ENCODE data around the gene LYPD6.

The LYPD6 gene

GRCh38 chr2:149410701-149411484 is 80.5 kb downstream of the LYPD6 start:
- no peak for DNase-seq

- no peak for DNase-seq
These were observed 83.1 kb downstream of the LYPD6 start for GRCh38 chr2:149413487-149413886.

- DNase-seq, result no peak
These were observed 84.7 kb downstream of the LYPD6 start for GRCh38 chr2:149415086-149415485.

GRCh38 chr2:149418065-149418464 is 87.7 kb downstream of the LYPD6 start:
- DNase-seq, result no peak

GRCh38 chr2:149420053-149420963 is 89.9 kb downstream of the LYPD6 start:
- no peak for DNase-seq

- no peak for DNase-seq
These were observed 91.4 kb downstream of the LYPD6 start for GRCh38 chr2:149421791-149422190.

- DNase-seq, result no peak
These were observed 92.1 kb downstream of the LYPD6 start for GRCh38 chr2:149422337-149422990.

- DNase-seq, result no peak
These were observed 92.6 kb downstream of the LYPD6 start for GRCh38 chr2:149422991-149423338.

- DNase-seq, result no peak
These were observed 93.2 kb downstream of the LYPD6 start for GRCh38 chr2:149423630-149424029.

- DNase-seq, result no peak
These were observed 97.0 kb downstream of the LYPD6 start for GRCh38 chr2:149427387-149427786.

- no peak for DNase-seq
These were observed 98.4 kb downstream of the LYPD6 start for GRCh38 chr2:149428783-149429182.

GRCh38 chr2:149430743-149431736 is 100.7 kb downstream of the LYPD6 start:
- DNase-seq, result no peak

- DNase-seq, result no peak
These were observed 108.1 kb downstream of the LYPD6 start for GRCh38 chr2:149438330-149438960.

- no peak for DNase-seq
These were observed 110.9 kb downstream of the LYPD6 start for GRCh38 chr2:149441255-149441654.

GRCh38 chr2:149442346-149442745 is 112.0 kb downstream of the LYPD6 start:
- DNase-seq, result no peak

- no peak for DNase-seq
These were observed 112.8 kb downstream of the LYPD6 start for GRCh38 chr2:149443150-149443549.

GRCh38 chr2:149446748-149447147 is 116.4 kb downstream of the LYPD6 start:
- no peak for DNase-seq

GRCh38 chr2:149448315-149448714 is 117.9 kb downstream of the LYPD6 start:
- no peak for DNase-seq

- no peak for DNase-seq
These were observed 118.6 kb downstream of the LYPD6 start for GRCh38 chr2:149449017-149449416.

GRCh38 chr2:149451417-149452165 is 121.2 kb downstream of the LYPD6 start:
- no peak for DNase-seq

- no peak for DNase-seq
These were observed 125.9 kb downstream of the LYPD6 start for GRCh38 chr2:149456285-149456684.

All from activated CD4-positive, alpha-beta T cell treated with anti-CD3 and anti-CD28 coated beads, Interleukin-2, amount 50 U/mL, for 1 hour (primary cell).